OCI-LY7 (cell line): ENCODE results near the gene POLD3. TPM values are rescaled to one million over a fixed set of nuclear protein-coding genes. Genes with fewer than 3 reads are reported as not detected.

Experiments used
- BruUV-seq: library from RNA; stranded (reverse); fragments of 400-500 nt; replicated peaks from 2 replicates; lab custom pipeline; 2021; lab: Mats Ljungman, UMichigan
- CTCF ChIA-PET: fragments of 300-600 bp; sonication (Branson Sonifier 250); formaldehyde crosslinking; loops from one replicate; lab custom pipeline; 2022; ENCODE audit warnings: antibody characterized with exemption; ENCODE audit not compliant: unreplicated experiment; lab: Charles Lee
- POLR2A ChIA-PET: fragments of 300-600 bp; sonication (Branson Sonifier 250); formaldehyde crosslinking; loops from one replicate; lab custom pipeline; 2022; ENCODE audit warnings: antibody characterized with exemption; lab: Charles Lee
- DNase-seq: peaks from one replicate; pipeline ENCODE4 v3.0.0-alpha.2; 2015; ENCODE audit warnings: low spot score
- H2AFZ ChIP-seq: fragments of 200-600 bp; sonication (generic), shearing (Covaris generic); 2 replicates; pipeline ENCODE4 v1.6.1; 2014; ENCODE audit warnings: mild to moderate bottlenecking, antibody characterized with exemption, low read length, moderate library complexity
- H3K27ac ChIP-seq: fragments of 200-600 bp; sonication (generic); 2 replicates; pipeline ENCODE4 v1.5.1; 2014; ENCODE audit warnings: mixed run types, low read depth, mild to moderate bottlenecking, moderate library complexity, low read length, inconsistent platforms; ENCODE audit not compliant: poor library complexity, severe bottlenecking
- H3K36me3 ChIP-seq: fragments of 200-600 bp; sonication (generic); 2 replicates; pipeline ENCODE4 v1.6.1; 2014; ENCODE audit warnings: mild to moderate bottlenecking, antibody characterized with exemption, low read length, moderate library complexity, mixed read lengths; ENCODE audit not compliant: insufficient read depth
- H3K4me1 ChIP-seq: fragments of 200-600 bp; sonication (generic); 2 replicates; pipeline ENCODE4 v1.5.1; 2014; ENCODE audit warnings: mild to moderate bottlenecking, low read length; ENCODE audit not compliant: insufficient read depth, poor library complexity, severe bottlenecking
- H3K4me2 ChIP-seq: fragments of 200-600 bp; sonication (generic); 2 replicates; pipeline ENCODE4 v1.6.1; 2014; ENCODE audit warnings: mild to moderate bottlenecking, low read length
- H3K4me3 ChIP-seq: fragments of 200-600 bp; sonication (generic); 2 replicates; pipeline ENCODE4 v1.5.1; 2014; ENCODE audit warnings: mild to moderate bottlenecking, low read depth, low read length; ENCODE audit not compliant: poor library complexity, severe bottlenecking
- H3K79me2 ChIP-seq: fragments of 200-600 bp; sonication (generic); 2 replicates; pipeline ENCODE4 v1.6.1; 2016; ENCODE audit warnings: low read depth, mild to moderate bottlenecking, low read length, moderate library complexity, mixed read lengths; ENCODE audit not compliant: insufficient read depth
- H3K9me2 ChIP-seq: fragments of 200-600 bp; sonication (generic); 2 replicates; pipeline ENCODE4 v1.6.1; 2016; ENCODE audit warnings: mild to moderate bottlenecking, low read length, mixed read lengths; ENCODE audit not compliant: insufficient read depth
- H3K9me3 ChIP-seq: fragments of 200-600 bp; sonication (generic); 2 replicates; pipeline ENCODE4 v1.6.1; 2014; ENCODE audit warnings: mild to moderate bottlenecking, mixed run types, low read length, mixed read lengths
- H4K20me1 ChIP-seq: fragments of 200-600 bp; sonication (generic); 2 replicates; pipeline ENCODE4 v1.6.1; 2014; ENCODE audit warnings: mild to moderate bottlenecking, antibody characterized with exemption, low read length, moderate library complexity, mixed read lengths; ENCODE audit not compliant: insufficient read depth
- EZH2phosphoT487 ChIP-seq: fragments of 200-600 bp; sonication (generic); IDR thresholded peaks from 2 replicates; pipeline ENCODE4 v1.6.1; 2018; ENCODE audit warnings: low read depth, borderline replicate concordance, mild to moderate bottlenecking, mixed run types, antibody characterized with exemption, low read length, moderate library complexity, mixed read lengths
- intact Hi-C: fragments of 100-400 bp; cut with micrococcal nuclease; formaldehyde crosslinking; loops from one replicate; pipeline ENCODE4 v1.10.0; 2022; ENCODE audit not compliant: unreplicated experiment
- total RNA-seq, 2 experiments: library from RNA; depleted of rRNA in 1 of 2; stranded (reverse); fragments of >200 nt in 1 of 2; shearing (Covaris generic) in 1 of 2; gene quantifications; 2 replicates each; pipeline ENCODE4 v1.2.3, GENCODE V29; 2014 to 2022
- TF ChIP-seq, protein P1 (sequence below): fragments of 200-600 bp; sonication (generic); conservative IDR thresholded peaks from 2 replicates; pipeline ENCODE4 v1.5.1; 2014; ENCODE audit warnings: mild to moderate bottlenecking, antibody characterized with exemption, low read length, moderate library complexity, mixed read lengths

POLD3 gene
- total RNA-seq, 2 experiments from 2014 or later, result 38.8 to 39.3 TPM

DNA sequence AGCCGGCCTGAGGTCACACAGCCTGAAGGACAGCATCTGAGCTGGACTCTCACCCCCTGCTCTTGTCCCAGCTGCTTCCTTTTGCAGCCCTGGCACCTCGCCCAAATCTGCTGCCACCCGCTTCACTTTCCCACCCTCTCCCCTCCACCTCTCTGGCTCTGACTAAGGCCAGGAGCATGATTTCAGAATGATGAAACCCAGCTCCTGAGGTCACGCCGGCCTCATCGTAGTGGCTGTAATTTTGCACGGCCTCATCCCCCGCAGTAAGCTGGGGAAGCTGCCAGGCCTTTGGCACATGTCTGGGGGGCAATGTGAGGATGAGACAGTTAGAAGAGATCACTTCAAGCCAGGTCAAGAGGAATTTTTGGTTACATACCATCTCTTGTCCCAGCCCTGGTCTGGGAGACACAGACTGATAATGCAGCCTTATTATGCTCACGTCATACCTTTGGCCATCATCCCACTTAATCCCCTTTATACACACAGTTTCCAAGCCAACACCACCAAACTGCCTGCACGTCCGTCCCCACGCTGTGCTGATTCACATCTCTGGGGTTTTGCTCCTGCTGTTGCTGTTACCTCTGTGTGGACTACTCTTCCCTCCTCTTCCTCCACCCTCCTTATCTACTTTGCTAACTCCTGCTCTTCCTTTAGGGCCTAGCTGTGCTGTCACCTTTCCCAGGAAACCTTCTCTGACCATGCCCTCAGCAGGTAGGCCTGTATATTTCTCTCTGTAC lies 80.7 kb downstream of the POLD3 start:
- Histone ChIP-seq H3K4me3 (no peak overlapping the region), H3K27ac (no peak overlapping the region), H4K20me1 (no peaks in the 10 kb centered on the region), H3K9me2 (no peaks in the 10 kb centered on the region), H3K36me3 (no peaks in the 10 kb centered on the region), H2AFZ (no peak overlapping the region), H3K9me3 (no peaks in the 10 kb centered on the region), H3K4me1 (no peaks in the 10 kb centered on the region), H3K79me2 (no peaks in the 10 kb centered on the region), H3K4me2 (no peak overlapping the region)
- TF ChIP-seq, protein P1, sequence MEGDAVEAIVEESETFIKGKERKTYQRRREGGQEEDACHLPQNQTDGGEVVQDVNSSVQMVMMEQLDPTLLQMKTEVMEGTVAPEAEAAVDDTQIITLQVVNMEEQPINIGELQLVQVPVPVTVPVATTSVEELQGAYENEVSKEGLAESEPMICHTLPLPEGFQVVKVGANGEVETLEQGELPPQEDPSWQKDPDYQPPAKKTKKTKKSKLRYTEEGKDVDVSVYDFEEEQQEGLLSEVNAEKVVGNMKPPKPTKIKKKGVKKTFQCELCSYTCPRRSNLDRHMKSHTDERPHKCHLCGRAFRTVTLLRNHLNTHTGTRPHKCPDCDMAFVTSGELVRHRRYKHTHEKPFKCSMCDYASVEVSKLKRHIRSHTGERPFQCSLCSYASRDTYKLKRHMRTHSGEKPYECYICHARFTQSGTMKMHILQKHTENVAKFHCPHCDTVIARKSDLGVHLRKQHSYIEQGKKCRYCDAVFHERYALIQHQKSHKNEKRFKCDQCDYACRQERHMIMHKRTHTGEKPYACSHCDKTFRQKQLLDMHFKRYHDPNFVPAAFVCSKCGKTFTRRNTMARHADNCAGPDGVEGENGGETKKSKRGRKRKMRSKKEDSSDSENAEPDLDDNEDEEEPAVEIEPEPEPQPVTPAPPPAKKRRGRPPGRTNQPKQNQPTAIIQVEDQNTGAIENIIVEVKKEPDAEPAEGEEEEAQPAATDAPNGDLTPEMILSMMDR, result no peak
- intact Hi-C loops, result loop anchor here (10.0 kb wide), 1 partner anchor 58 kb away; no protein-coding TSS in a partner anchor
- no TSS peak for BruUV-seq
- DNase-seq, result no peak
- ChIA-PET POLR2A (interaction anchor here (0.6 kb wide), 1 partner anchor 220 kb away, joined by 3 read pairs; no protein-coding TSS in a partner anchor), CTCF (no interaction called here)

DNA sequence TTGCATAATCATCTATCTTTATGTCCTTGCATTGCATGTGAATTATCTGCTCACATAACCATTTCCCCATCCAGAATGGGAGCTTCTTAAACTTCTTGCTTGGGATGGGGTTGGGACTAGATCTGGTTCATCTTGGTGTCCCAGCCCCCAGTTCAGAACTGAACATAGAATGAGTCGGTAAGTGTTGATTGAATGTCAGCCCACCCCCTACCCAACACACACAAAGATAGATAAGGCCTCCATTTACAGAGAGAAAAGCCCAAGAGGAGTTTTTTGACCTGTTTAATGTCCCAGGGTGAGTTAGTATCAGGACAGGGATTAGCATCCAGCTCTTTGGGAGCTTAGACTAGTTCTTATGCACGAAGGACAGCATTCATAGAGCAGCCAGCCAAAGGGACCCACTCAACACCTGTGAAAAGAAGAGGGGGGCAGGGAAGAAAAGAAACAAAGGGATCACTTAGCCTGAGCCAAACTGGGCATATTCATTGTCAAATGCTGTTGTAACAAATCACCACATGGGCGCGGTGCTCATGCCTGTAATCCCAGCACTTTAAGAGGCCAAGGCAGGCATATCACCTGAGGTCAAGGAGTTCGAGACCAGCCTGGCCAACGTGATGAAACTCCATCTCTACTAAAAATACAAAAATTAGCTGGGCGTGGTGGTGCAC lies 81.4 kb downstream of the POLD3 start:
- Histone ChIP-seq H3K9me2 (no peaks in the 10 kb centered on the region), H3K4me1 (no peaks in the 10 kb centered on the region), H3K4me2 (no peak overlapping the region), H3K27ac (no peak overlapping the region), H4K20me1 (no peaks in the 10 kb centered on the region), H3K9me3 (no peaks in the 10 kb centered on the region), H3K79me2 (no peaks in the 10 kb centered on the region), H3K36me3 (no peaks in the 10 kb centered on the region), H2AFZ (no peak overlapping the region), H3K4me3 (no peak overlapping the region)
- intact Hi-C loops, result loop anchor here (10.0 kb wide), 1 partner anchor 59 kb away; no protein-coding TSS in a partner anchor
- BruUV-seq, result no TSS peak
- no peak for DNase-seq
- ChIA-PET CTCF (no interaction called here), POLR2A (no interaction called here)
- no peak for TF ChIP-seq EZH2phosphoT487
- TF ChIP-seq, protein P1, result no peak
